Fibroblast of upper back skin (primary cell): ENCODE results near the gene APOBR.
A peak's percentile ranks its signal among the peaks of the same experiment; 100 is the strongest.
"Not testable (repeated sequence)": the region's sequence is repeated elsewhere in the genome, so short reads cannot be mapped to it uniquely, and the experiment has no call there.

Experiments used
- DNase-seq: peaks from one replicate; pipeline ENCODE4 v3.0.0-alpha.2; 2013

Gene APOBR, protein sequence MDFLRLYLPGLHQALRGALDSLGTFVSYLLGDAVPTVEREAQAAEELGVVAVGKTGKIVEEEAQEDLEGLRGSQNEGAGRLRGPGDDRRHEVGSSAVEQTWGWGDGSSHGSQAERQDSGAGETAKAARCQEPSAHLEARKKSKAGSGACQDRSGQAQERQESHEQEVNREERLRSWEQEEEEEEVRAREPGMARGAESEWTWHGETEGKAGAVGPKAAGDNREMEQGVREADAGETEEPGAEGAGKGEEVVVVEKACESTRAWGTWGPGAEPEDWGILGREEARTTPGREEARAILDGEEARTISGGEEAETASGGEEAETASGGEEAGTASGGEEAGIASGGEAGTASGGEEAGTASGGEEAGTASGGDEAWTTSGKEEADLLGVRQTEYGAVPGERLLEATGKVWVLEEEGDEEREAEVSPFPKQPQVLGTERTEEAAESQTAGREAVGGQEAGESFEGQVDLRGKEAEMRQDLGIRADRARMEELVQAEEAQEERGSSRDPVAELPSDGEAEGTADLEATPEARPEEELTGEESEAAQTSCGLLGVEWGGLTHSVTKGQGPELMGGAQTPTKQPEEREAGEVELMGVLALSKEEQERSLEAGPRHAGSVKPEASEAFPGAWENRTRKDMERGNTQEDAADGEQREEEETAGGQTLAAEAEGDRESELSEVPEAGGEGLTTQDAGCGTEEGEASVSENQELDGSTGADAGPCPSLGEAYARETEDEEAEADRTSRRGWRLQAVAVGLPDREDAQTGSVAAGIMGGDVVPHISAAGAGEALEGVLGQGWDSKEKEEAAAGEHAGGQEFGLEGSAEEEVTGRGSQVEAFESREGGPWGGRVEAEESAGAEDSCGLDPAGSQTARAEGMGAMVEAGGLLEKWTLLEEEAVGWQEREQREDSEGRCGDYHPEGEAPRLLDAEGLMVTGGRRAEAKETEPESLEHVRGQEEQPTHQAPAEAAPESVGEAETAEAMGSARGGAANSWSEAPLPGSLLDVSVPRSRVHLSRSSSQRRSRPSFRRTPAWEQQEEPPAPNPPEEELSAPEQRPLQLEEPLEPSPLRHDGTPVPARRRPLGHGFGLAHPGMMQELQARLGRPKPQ

DNA sequence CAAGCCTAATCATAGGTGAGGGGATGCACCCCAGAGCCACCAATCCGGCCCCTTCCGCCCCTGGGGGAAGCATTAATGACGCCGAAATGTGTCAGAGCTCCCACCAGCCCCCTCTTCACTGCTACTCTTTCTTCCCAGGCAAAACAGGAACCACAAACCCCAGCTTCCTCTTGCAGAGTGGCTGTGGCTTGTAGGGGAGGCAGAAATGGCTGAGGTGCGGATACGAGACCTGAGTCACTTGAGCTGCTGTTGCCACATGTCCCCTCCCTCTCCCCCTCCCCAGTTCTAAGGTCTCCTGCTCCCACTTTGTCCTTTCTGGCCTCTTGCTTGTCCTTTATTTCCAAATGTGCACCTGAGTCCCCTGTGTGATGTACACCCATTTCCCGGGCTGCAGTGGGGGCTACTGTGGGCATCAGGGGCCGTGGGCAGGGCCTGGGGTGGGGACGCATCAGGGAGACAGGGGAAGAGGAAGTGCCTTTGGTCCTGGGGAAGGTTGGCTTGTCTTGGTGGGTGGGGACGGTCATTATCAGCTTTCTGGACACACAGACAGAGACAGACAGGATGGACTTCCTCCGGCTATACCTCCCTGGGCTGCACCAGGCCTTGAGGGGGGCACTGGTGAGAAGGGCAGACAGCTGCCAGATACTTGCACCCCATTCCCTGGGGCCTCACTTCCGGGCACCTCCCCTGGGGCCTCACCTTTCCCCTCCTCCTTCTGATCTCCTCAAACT is at the start of gene APOBR:
TSS of gene APOBR (plus strand) at position 523 of the 731 bp plus-strand sequence. CDS start at position 562, 39 bp downstream.
- DNase-seq: no peak

GRCh38 chr16:28446388-28446787 is 48.1 kb upstream of the APOBR start:
- DNase-seq: not testable (repeated sequence)

DNA sequence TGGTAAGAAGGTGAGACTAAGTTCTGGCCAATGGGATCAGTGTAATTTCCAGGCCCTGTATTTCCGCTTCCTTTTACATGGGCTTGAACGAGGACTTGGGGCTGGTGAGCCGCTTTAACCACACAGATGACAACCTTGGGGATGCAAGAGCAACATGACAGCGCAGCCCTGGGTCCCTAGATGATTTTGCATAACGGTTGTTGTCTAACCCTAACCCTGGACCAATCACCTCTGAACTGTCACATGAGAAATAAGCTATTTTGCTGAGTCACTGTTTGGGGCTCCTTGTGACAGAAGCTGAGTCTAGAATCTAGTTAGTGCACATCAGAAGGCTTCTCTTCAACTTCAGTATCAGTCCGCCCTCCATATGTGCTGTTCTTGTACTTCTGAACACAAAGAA is 47.4 kb upstream of the APOBR start:
- DNase-seq: not testable (repeated sequence)

DNA sequence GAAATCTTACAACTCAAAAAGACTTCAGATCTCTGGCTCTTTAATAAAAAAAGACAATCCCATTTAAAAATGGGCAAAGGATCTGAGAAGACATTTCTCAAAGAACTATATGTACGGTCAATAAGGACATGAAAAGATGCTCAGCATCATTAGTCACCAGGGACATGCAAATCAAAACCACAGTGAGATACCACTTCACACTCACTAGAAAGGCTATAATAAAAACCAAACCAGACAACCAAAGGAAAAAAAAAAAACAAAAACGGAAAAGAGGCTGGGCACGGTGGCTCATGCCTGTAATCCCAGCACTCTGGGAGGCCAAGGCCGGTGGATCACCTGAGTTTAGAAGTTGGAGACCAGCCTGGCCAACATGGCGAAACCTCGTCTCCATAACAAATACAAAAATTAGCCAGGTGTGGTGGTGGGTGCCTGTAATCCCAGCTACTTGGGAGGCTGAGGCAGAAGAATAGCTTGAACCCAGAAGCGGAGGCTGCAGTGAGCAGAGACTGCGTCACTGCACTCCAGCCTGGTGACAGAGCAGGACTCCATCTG is 20.7 kb upstream of the APOBR start:
- no peak for DNase-seq

GRCh38 chr16:28475221-28475620 is 19.2 kb upstream of the APOBR start:
- DNase-seq: no peak

DNA sequence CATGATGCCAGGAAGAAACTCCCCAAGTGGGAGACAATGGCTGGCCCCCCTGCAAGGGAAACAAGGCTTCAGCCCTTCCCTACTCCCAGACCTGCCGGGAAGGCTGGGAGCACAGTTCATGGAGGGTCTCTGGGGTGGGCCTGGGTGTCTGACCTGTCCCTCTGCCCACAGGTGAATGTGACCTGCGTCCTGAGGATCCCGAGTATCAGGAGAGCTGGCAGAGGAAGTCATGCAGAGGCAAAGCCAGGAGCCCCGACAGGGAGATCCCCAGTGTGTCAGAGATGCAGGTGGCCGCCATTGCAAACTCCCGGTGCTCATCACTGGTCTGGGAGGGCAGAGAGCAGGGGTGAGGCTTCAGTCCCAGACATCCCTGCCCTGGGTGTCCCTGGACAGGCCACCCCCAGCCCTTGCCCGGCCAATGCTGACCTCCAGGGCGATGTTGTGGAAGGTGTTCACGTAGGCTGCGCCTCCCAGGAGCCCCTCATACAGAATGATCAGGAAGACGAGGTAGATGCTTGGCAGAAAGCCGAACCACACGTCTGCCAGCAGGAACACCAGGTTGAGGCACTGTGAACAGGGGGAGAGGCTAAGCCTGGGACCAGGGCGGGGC is 17.0 kb upstream of the APOBR start:
- DNase-seq: no peak

DNA sequence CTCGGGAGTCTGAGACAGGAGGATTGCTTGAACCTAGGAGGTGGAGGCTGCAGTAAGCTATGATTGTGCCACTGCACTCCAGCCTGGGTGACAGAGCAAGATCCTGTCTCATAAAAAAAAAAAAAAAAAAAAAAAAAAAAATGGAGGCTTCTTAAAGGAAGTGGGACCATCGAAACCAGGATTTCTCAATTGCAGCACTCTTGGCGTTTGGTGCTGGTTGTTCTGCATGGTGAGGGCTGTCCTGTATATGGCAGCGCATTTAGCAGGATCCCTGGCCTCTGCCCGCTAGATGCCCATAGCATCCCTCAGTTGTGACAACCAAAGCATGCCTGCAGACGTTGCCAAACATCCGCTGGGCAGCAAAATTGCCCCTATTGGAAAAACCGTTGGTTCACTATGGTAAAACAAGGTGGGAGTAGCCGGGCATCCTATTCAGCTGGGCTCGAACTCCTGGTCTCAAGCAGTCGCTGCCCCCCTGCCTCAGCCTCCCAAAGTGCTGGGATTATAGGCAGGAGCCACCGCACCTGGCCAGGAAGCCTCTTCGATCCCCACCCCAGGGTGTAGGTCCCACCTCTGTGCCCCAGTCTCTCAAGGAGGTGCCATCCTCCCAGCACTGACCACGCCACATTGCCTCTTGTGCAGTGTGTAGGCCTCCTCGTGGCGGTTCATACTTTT is 15.8 kb upstream of the APOBR start:
- DNase-seq: no peak

DNA sequence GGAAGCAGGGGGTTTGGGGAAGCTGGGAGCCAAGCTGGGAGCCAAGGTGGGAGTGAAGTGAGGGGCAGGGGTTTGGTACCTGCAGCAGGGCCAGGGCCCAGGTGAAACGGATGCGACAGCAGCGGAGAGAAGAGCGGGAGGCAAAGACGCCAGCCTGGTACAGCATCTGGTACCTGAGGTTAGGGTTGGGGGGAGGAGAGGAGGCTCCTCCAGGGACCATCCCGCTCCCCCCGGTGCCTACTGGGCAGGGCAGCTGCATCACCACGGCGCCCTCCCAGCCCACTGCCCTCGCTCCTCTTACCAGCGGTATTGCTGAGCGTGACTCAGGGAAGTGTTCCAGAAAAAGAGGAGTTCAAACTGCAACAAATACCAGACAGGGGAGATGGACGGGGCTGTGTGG is 12.4 kb upstream of the APOBR start:
- no peak for DNase-seq

DNA sequence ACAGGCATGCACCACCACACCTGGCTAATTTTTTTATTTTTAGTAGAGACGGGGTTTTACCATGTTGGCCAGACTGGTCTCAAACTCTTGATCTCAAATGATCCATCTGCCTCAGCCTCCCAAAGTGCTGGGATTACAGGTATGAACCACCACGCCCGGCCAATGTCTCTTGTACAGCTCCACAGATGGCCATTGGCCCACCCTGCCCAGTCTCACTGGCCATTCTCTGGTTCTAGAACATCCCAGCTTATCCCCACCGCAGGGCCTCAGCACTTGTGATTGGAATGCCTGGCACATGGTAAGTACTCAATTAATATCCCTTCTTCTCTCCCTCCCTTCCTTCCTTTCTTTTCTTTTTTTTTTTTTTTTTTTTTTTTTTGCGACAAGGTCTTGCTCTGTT is 11.1 kb upstream of the APOBR start:
- DNase-seq: not testable (repeated sequence)

GRCh38 chr16:28486266-28486665 is 8.2 kb upstream of the APOBR start:
- DNase-seq: no peak

DNA sequence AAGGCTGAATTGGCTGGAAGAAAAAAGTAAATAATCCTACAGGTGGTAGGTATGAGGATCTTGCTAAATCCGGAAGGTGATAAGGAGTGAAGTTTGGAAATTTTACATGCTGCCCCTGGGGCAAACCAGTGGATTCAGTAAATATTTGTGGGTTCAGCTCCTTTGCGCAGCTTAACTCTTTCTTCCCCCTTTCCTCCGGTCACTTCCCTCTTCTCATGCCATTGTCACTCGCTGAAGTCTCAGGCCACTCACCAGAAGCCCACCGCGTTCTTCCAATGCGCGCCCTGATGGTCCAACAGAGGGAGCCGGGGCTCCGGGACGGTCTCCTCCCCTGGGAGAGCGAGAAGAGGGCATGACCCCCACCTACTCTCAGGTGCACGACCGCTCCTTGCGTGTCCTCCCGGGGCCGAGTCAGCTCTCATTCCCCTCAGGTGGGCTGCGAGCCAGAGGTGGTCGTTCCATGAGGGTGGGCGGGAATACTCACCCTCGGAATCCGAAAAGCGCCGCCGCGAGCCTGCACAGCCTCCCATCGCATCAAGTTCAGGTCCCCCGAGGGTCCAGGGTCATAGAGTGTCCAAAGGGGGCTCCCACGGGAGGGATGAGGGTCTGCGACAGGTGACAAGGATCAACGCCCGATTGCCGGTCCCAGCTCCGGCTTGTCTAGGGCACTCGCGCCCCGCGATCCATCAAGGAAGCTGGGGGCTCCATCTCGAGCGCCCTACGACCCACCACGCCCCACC is 3.0 kb upstream of the APOBR start:
- DNase-seq: peak; percentile 10

- DNase-seq: peak; percentile 96
These were observed 2.4 kb upstream of the APOBR start, which contains the start of gene CLN3 for GRCh38 chr16:28491970-28492474. Gene CLN3 (minus strand): TSS chr16:28492074. CDS start chr16:28491759, 315 bp downstream.

GRCh38 chr16:28492511-28492910 is 1.9 kb upstream of the APOBR start:
- no peak for DNase-seq

GRCh38 chr16:28495098-28495793 is 803 bp downstream of the APOBR start:
- no peak for DNase-seq

DNA sequence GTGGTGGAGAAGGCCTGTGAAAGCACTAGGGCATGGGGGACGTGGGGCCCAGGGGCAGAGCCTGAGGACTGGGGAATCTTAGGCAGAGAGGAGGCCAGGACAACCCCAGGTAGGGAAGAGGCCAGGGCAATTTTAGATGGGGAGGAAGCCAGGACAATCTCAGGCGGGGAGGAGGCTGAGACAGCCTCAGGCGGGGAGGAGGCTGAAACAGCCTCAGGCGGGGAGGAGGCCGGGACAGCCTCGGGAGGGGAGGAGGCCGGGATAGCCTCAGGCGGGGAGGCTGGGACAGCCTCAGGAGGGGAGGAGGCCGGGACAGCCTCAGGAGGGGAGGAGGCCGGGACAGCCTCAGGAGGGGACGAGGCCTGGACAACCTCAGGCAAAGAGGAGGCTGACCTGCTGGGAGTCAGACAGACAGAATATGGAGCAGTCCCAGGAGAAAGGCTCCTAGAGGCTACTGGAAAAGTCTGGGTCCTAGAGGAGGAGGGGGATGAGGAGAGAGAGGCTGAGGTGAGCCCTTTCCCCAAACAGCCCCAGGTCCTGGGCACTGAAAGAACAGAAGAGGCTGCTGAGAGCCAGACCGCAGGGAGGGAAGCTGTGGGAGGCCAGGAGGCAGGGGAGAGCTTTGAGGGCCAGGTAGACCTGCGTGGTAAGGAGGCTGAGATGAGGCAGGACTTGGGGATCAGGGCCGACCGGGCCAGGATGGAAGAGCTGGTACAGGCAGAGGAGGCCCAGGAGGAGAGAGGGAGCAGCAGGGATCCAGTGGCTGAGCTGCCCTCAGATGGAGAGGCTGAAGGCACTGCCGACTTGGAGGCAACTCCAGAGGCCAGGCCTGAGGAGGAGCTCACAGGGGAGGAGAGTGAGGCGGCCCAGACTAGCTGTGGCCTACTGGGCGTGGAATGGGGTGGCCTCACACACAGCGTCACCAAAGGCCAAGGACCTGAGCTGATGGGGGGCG is 1.6 kb downstream of the APOBR start:
- no peak for DNase-seq

GRCh38 chr16:28496844-28497243 is 2.4 kb downstream of the APOBR start:
- no peak for DNase-seq

GRCh38 chr16:28497386-28497785 is 2.9 kb downstream of the APOBR start:
- DNase-seq: no peak

DNA sequence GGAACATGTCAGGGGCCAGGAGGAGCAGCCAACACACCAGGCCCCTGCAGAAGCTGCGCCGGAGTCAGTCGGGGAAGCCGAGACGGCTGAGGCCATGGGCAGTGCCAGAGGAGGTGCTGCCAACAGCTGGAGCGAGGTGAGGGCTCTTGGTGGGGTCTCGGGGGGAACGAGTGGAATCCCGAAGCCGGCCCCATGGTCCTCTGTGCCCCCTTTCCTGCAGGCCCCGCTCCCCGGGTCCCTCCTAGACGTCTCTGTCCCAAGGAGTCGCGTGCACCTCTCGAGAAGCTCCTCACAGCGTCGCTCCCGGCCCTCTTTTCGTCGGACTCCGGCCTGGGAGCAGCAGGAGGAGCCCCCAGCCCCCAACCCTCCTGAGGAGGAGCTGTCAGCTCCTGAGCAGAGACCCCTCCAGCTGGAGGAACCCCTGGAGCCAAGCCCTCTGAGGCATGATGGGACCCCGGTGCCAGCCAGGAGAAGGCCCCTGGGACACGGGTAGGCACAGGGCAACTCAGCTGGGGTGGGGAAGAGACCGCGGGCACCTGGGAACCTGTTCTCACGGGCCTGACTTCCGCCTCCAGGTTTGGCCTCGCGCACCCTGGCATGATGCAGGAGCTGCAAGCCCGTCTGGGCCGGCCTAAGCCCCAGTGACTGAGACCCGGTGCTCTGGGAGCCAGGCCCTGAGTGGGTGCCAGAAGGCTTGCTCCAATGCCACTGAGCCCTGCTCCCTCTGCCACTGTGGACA is 3.6 kb downstream of the APOBR start:
- no peak for DNase-seq
